Right ventricle myocardium superior (tissue), 1 donor: ENCODE data around the gene SMIM1. TPM values are rescaled to one million over a fixed set of nuclear protein-coding genes. Genes with fewer than 3 reads are reported as not detected.
"Not testable (repeated sequence)": the region's sequence is repeated elsewhere in the genome, so short reads cannot be mapped to it uniquely, and the experiment has no call there.

Experiments
- ATAC-seq: fragments of 200-7000 bp; cut with Tn5 transposase; one replicate; pipeline ENCODE4 v1.9.1; 2020; ENCODE audit warnings: mild to moderate bottlenecking; ENCODE audit not compliant: poor library complexity
- DNase-seq: peaks from one replicate; pipeline ENCODE4 v3.0.0-alpha.2; 2020
- intact Hi-C: fragments of 100-400 bp; cut with DNase I; formaldehyde crosslinking; loops from one replicate; pipeline ENCODE4 v1.11.2; 2022
- total RNA-seq: library from RNA; stranded (reverse); fragmentation: NEBNext Ultra II Directional; extraction: Animal tissue kit (Norgen Biotek cat#: 25700); gene quantifications from one replicate; pipeline ENCODE4 v1.2.1, GENCODE V29; 2021
- donor health status: DM: no; HTN: yes; CAD: no; lungs with severe emphysema.

Gene SMIM1
- total RNA-seq, 1 donor from 2014 or later = 17.3 TPM

- intact Hi-C loops, DNase-seq, ATAC-seq: not testable (repeated sequence)
These were observed 24.1 kb upstream of the SMIM1 start for GRCh38 chr1:3748316-3748900.

GRCh38 chr1:3749512-3749911 lies 23.0 kb upstream of the SMIM1 start:
- no peak for DNase-seq
- intact Hi-C loops = no loop called here
- ATAC-seq = no peak

- intact Hi-C loops = no loop called here
- ATAC-seq (no peak), DNase-seq (no peak)
These were observed 21.8 kb upstream of the SMIM1 start for GRCh38 chr1:3750741-3751140.

GRCh38 chr1:3752400-3752945 lies 20.1 kb upstream of the SMIM1 start, which contains the start of gene CCDC27:
Gene CCDC27, plus strand, starts transcription at chr1:3752450. Its CDS starts 32 bp downstream, at chr1:3752482.
- intact Hi-C loops = no loop called here
- ATAC-seq = no peak
- peak; percentile 30 for DNase-seq

- no peak for DNase-seq
- no peak for ATAC-seq
- intact Hi-C loops = no loop called here
These were observed 18.7 kb upstream of the SMIM1 start for GRCh38 chr1:3753656-3754454.

- intact Hi-C loops = no loop called here
- ATAC-seq (no peak), DNase-seq (no peak)
These were observed 16.2 kb upstream of the SMIM1 start for GRCh38 chr1:3756394-3756793.

GRCh38 chr1:3759164-3759563 lies 13.4 kb upstream of the SMIM1 start:
- intact Hi-C loops = no loop called here
- ATAC-seq (no peak), DNase-seq (no peak)

- no peak for DNase-seq
- no peak for ATAC-seq
- intact Hi-C loops = no loop called here
These were observed 12.8 kb upstream of the SMIM1 start for GRCh38 chr1:3759796-3760195.

GRCh38 chr1:3761296-3762010 lies 11.1 kb upstream of the SMIM1 start:
- intact Hi-C loops = no loop called here
- ATAC-seq = no peak

GRCh38 chr1:3762151-3762872 lies 10.2 kb upstream of the SMIM1 start:
- DNase-seq (no peak), ATAC-seq (no peak)
- intact Hi-C loops = no loop called here

More at GRCh38 chr1:3761296-3762010, 11.1 kb upstream of the SMIM1 start:
- no peak for DNase-seq

GRCh38 chr1:3762873-3763228 lies 9.7 kb upstream of the SMIM1 start:
- DNase-seq = no peak
- intact Hi-C loops = no loop called here
- no peak for ATAC-seq

GRCh38 chr1:3763351-3764125 lies 9.0 kb upstream of the SMIM1 start:
- DNase-seq (no peak), ATAC-seq (no peak)
- intact Hi-C loops = no loop called here

- intact Hi-C loops = no loop called here
- ATAC-seq (no peak), DNase-seq (no peak)
These were observed 5.1 kb upstream of the SMIM1 start for GRCh38 chr1:3767328-3767925.

- ATAC-seq = no peak
- DNase-seq = no peak
- intact Hi-C loops = no loop called here
These were observed 3.6 kb upstream of the SMIM1 start for GRCh38 chr1:3768811-3769390.

- DNase-seq = no peak
- no peak for ATAC-seq
- intact Hi-C loops = no loop called here
These were observed 2.3 kb upstream of the SMIM1 start for GRCh38 chr1:3770047-3770765.

GRCh38 chr1:3771108-3772026 lies 1.2 kb upstream of the SMIM1 start:
- ATAC-seq (peak; percentile 6), DNase-seq (no peak)
- intact Hi-C loops = no loop called here
